DMS79 (cell line): ENCODE data around the gene SPACA7.

ENCODE experiments used
- DNase-seq: peaks from one replicate; lab custom pipeline; 2025; lab: John Stamatoyannopoulos, UW

Gene SPACA7

GRCh38 chr13:112465251-112466131 is 89.3 kb downstream of the SPACA7 start:
- no peak for DNase-seq

GRCh38 chr13:112466132-112467058 is 90.2 kb downstream of the SPACA7 start:
- DNase-seq, result no peak

DNA sequence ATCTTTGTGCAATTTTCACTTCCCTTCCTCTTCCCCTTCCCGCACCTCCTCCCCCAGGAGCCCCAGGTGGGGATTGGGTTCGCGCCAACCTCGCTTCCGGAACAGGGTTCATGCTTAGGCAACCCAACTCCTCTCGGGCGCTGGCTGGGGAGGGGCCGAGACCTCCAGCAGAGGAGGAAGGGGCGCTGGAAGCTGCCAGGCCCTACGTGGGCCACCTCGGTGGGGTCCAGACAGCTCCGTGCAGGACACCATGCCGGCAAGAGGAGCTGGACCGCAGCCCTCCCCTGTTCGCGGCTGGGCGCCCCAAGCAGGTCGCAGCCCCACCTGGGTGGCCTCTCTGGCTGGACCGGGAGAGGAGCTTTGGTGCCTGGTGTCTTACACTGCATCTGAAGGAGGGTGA is 91.1 kb downstream of the SPACA7 start:
- DNase-seq, result no peak

GRCh38 chr13:112468069-112468468 is 91.9 kb downstream of the SPACA7 start:
- no peak for DNase-seq

GRCh38 chr13:112469071-112469745 is 93.1 kb downstream of the SPACA7 start:
- DNase-seq, result no peak

DNA sequence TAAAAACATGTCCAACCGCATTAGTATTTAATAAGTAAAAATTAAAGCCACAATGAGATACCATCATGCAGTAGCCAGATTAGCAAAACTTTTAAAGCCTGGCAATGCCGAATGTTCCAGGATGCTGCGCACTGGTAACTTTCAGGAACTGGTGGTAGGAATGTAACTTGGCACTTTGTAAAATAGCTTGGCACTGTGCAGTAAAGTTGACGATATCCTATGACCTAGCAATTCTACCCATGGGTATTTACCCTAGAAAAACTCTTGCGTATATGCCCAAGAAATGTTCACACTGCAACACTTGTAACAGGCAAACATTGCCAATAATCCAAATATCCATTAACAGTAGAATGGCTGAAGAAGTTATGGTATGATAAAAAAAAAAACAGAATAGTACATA is 97.7 kb downstream of the SPACA7 start:
- no peak for DNase-seq

DNA sequence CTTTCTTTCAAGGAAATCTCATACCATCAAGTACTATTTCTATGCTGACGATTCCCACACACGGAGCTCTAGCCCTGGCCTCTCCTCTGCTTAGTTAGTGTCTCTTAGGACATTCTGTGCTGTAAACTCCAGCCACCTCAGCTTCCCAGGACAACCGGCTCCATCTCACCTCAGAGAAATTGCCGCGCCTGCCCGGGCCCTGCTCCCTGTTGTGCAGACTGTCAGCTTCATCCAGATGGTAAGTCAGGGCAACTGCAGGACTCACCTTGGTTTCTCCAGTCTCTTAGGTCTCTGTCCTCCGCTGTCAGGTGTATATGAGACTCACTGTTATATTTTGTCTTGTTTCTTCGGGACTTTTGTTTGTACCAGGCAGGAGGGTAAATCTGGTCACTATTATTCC is 98.7 kb downstream of the SPACA7 start:
- no peak for DNase-seq

DNA sequence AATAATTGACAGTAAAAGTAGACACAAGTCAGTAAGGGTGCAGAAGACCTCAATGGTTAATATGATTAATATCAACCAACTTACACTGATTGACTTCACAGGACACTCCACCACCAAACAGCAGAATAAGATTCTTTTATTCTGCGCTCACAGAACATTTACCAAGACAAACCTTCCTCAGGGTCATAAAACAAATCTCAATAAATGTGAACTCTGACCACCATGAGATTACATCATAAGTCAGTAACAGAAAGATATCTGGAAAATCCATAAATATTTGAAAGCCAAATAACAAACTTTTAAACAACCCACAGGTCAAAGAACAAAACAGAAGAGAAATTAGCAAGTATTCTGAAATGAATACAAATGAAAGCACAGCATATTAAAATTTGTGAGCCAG is 99.7 kb downstream of the SPACA7 start:
- no peak for DNase-seq

GRCh38 chr13:112477070-112477619 is 101.0 kb downstream of the SPACA7 start:
- no peak for DNase-seq

DNA sequence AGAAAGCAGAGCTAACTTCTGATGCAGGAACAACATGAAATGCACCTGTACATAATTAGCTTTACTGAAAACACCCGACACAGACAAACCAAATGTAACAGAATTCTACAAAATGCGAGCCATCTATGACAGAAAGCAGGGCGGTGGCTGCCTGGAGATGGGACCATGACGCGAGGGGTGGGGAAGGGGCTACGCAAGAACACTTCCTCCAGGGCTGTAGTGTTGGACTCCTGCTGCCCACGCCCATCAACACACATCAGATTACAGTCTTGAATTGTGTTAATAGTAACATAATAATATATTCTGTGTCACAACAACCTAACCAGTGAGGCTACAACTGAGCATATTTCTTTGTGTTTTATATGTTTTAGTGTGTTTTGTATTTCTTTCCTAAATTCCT is 103.2 kb downstream of the SPACA7 start:
- DNase-seq, result no peak

DNA sequence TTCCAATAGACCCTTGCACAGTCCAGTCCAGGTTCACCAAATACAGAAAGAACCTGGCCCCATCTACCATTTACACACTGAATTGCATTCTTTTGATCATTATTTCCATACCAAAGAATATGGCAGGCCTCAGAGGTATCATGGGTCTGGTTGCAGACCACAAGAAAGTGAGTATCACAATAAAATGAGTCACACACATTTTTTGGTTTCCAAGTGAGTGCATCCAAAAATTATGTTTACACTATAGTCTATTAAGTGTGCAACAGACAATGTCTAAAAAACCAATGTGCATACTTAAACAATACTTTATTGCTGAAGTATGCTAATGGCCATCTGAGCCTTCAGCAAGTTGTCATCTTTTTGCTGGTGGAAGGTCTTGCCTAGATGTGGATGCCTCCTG is 105.3 kb downstream of the SPACA7 start:
- DNase-seq, result no peak

DNA sequence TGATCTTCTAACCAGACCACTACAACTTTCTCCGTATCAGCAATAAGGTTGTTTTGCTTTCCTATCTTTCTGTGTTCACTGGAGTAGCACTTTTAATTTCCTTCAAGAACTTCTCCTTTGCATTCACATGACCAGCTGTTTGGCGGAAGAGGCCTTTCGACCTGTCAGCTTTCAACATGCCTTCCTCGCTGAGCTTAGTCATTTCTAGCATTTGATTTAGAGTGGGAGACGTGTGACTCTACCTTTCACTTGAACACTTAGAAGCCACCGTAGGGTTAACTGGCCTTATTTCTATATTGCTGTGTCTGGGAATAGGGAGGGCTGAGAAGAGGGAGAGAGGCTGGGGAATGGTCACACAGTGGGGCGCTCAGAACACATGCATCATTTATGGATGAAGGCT is 107.1 kb downstream of the SPACA7 start:
- DNase-seq, result no peak
